Measurements from ENCODE around the gene KRTAP10-7.
"Not testable (repeated sequence)": the region's sequence is repeated elsewhere in the genome, so short reads cannot be mapped to it uniquely, and the experiment has no call there.

KRTAP10-7 gene

DNA sequence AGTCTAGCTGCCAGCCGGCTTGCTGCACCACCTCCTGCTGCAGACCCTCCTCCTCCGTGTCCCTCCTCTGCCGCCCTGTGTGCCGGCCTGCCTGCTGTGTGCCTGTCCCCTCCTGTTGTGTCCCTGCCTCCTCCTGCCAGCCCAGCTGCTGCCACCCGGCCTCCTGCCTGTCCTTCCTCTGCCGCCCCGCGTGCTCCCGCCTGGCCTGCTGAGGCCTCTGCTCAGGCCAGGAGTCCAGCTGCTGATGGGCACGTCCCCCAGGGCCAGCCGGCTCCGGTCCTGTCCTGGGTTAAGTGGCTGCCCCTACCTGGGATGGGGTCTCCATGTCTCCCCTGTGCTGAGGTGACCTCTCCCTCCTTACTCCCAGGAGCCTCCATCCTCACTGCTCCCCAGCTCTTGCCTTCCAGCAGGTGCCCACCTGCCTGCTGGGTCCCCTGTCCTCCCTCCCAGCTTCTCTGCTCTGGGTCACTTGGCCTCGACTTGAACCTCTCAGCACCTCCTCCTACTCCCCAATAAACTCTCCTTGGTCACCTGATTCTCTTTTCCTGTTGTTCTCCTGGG is 12.4 kb downstream of the KRTAP10-7 start:
- DNase-seq = no peak

DNA sequence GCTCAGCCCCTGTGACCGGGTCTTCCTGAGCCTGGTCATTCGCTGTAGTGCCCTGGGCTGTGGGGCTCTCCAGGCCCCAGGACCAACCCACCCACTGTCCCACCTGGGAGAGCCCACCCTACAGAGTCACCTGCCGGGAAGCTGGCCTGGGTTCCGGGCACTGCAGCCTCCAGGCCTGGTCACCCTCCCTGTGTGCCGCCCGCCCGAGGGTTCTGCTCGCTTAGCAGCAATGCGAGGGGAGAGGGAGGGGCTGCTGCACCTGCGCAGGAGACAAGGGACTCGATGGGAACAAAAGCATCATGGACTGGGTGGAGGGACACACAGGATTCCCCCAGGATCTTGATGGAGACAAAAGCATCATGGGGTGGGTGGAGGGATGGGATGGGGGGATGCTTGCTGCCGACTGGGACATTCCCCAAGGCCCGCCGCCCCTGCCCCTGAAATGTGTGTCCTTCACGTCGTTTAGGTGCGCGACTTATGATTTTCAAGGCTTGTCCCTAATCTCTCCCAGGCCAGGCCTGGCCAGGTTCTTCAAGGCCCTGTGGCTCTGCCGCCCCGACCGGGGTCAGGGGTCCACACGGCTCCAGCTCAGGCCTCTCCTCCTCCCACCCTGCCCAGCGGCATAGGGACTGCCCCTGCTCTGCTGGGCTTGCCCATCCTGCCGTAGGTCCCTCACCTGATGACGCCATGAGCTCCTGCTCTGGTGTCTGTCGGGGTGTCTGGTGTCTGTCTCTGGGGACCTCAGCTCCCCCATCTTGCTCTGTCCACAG is 13.2 kb downstream of the KRTAP10-7 start:
- DNase-seq = no peak

GRCh38 chr21:44614161-44614631 is 13.8 kb downstream of the KRTAP10-7 start:
- no peak for DNase-seq

GRCh38 chr21:44614961-44615391 is 14.6 kb downstream of the KRTAP10-7 start:
- no peak for DNase-seq

- DNase-seq = peak in 1 of 2 experiments; percentile 31
These were observed 15.1 kb downstream of the KRTAP10-7 start for GRCh38 chr21:44615466-44615865.

GRCh38 chr21:44615911-44616590 is 15.7 kb downstream of the KRTAP10-7 start:
- peak; percentile 74 to 91 for DNase-seq

DNA sequence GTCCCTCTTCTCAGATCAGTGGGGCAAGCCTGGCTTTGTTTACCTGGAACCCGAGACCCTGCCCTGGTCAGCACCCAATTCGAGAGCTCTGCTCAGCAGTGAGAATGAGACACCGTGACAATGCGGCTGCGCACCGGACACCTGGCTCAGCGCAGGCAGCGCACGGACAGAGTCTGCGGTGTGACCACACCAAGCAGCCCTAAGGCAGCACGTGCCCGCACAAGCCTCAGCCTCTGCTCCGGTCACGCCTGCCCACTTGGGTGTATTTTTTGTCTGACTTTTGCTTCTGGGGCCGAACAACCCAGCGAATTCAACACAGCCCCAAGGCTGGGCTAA is 16.2 kb downstream of the KRTAP10-7 start:
- DNase-seq = no peak

DNA sequence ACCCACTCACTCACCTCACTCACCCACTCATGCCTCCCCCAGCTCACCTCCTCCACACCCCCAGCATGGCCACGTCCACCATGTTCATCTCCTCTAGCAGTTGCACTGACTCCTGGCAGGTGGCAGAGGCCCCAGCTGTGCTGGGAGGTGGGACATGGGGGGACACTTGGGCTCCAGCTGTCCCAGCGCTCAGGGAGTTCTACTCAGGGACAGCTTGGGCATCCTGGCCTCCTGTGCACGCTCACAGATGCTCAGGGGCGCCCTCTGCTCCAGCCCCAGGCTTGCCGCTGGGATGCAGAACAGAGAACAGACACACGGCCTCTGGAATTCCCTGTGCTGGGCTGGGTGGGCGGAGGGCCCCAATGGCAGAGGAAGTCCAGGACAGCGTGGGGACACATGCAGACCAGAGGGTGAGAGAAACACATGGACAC is 16.7 kb downstream of the KRTAP10-7 start:
- DNase-seq = peak; percentile 75 to 91

DNA sequence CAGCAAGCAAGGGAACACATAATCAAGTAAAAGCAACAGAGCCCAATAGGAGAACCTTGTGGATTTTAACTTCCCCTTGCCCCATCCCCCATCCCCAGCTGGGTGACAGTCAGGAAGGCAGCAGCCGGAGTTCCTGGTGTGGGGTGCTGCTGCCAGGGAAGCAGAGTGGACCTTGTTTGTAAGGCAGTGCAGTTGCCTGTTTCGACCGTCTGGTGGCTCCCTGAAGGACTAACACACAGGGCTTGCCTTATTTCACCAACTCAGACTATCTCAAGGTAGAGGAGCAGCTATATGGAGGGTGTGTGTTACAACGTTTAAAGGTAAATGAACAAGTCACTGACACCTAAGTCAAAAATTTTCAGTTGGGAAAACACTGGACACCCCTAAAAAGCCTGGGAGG is 18.1 kb downstream of the KRTAP10-7 start:
- no peak for DNase-seq

GRCh38 chr21:44618909-44619308 is 18.5 kb downstream of the KRTAP10-7 start:
- DNase-seq = no peak

- no peak for DNase-seq
These were observed 19.5 kb downstream of the KRTAP10-7 start for GRCh38 chr21:44619886-44620285.

DNA sequence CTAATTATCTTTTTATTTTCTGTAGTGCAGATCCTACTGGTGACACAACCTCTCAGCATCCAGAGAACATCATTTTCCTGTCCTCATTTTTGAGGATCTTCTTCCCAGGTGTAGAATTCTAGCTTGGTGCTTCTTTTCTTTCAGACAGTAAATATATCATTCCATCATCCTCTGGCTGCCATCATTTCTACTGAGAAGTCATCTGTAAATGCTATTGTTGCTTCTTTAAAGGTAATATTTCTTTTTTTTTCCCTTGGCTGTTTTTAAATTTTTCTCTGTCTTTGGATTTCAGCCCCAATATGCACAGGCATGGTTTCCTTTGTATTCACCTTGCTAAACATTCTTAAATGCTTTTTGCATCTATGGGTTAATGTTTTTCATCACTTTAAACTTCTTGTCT is 23.2 kb downstream of the KRTAP10-7 start:
- no peak for DNase-seq

DNA sequence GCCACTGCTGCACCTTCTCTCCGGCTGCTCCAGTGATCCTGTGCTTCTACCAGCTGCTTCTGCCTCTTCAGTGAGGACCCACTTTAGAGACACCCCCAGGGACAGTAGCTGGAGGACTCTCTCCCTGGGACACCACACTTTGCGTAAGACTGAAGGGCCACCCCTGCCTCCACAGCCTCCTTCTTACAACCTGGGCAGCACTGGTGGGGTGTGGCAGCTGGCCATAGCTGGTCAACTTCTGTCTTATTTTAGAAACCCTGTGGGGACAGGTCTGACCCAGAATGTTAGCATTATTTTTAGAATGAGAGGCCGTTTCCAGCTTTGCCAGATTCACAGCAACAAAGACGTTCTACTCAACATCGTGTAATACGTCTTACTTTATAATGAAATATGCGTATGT is 25.4 kb downstream of the KRTAP10-7 start:
- DNase-seq = no peak

- DNase-seq = no peak
These were observed 25.9 kb downstream of the KRTAP10-7 start for GRCh38 chr21:44626262-44626661.

DNA sequence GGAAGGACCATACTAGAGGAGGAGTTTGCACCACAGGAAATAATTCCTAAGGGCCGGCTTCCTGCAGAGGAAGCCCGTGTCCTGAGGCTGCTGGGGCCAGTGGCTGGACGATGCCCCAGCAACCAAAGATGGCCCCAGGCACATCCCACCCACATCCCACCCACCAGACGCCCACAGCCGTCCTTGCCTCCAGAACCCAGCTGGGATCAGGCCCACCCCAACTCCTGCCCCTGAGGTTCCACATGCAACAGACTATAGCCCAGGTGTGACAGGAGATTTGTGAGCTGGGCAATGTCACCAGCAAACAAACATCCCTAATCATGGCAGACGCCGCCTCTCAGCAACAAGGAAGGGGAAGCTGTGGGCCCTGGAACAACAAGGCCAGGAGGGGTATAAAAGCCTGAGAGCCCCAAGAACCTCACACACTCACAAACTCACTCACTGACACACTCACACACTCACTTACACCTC is 26.3 kb downstream of the KRTAP10-7 start, which contains the start of gene KRTAP10-9:
Gene KRTAP10-9, plus strand, starts transcription at position 421 of the 471 bp plus-strand sequence. CDS start 79 bp downstream, outside the sequence.
- DNase-seq = no peak

DNA sequence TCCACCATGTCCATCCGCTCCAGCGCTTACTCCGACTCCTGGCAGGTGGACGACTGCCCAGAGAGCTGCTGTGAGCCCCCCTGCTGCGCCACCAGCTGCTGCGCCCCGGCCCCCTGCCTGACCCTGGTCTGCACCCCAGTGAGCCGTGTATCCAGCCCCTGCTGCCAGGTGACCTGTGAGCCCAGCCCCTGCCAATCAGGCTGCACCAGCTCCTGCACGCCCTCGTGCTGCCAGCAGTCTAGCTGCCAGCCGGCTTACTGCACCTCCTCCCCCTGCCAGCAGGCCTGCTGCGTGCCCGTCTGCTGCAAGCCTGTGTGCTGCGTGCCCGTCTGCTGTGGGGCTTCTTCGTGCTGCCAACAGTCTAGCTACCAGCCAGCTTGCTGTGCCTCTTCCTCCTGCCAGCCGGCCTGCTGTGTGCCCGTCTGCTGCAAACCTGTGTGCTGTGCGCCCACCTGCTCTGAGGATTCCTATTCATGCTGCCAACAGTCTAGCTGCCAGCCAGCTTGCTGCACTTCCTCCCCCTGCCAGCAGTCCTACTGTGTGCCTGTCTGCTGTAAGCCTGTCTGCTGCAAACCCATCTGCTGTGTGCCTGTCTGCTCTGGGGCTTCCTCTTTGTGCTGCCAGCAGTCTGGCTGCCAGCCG is 26.9 kb downstream of the KRTAP10-7 start:
- not testable (repeated sequence) for DNase-seq

- DNase-seq = not testable (repeated sequence)
These were observed 27.4 kb downstream of the KRTAP10-7 start for GRCh38 chr21:44627831-44628233.

DNA sequence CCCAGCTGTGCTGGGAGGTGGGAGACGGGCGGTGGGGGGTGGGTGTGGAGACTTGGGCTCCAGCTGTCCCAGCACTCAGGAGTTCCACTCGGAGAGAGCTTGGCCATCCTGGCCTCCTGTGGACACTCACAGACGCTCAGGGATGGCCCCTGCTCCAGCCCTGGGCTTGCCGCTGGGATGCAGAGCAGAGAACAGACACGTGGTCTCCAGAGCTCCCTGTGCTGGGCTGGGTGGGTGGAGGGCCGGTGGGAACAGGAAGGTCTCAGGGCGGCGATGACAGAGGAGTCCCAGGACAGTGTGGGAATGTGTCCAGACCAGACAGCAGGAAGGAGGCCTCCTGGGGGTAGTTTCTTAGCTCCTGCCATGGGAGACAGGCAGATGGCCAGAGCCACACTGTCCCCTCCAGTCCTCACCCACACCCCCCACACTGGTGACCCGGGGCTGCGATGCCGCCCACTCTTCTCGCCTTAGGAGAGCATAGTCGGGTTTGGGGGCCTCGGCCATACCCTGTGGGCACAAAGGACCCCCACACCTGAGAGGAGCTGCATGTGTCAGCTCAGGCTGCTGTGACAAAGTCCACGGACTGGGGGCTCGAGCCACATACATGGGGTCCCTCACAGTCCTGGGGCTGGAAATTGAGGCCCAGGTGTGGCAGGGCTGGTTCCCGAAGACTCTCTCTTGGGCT is 28.5 kb downstream of the KRTAP10-7 start:
- DNase-seq = no peak

DNA sequence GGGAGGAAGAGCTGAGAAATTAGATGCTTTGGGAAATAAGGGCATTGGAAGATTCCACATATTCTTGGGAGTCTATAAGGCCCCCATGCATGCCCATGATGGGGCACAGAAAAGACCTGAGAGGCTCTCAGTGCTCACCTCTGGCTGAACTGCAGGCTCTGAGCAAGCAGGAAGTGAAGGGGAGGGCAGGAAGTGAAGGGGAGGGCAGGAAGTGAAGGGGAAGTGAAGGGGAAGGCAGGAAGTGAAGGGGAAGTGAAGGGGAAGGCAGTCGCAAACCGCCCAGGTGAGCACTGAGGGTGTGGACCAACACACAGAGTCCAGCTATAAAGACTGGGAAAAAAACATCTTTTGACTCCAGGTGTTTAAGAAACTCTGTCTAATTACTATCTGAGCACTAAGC is 30.0 kb downstream of the KRTAP10-7 start:
- DNase-seq = no peak

GRCh38 chr21:44632067-44632466 is 31.7 kb downstream of the KRTAP10-7 start:
- DNase-seq = no peak

DNA sequence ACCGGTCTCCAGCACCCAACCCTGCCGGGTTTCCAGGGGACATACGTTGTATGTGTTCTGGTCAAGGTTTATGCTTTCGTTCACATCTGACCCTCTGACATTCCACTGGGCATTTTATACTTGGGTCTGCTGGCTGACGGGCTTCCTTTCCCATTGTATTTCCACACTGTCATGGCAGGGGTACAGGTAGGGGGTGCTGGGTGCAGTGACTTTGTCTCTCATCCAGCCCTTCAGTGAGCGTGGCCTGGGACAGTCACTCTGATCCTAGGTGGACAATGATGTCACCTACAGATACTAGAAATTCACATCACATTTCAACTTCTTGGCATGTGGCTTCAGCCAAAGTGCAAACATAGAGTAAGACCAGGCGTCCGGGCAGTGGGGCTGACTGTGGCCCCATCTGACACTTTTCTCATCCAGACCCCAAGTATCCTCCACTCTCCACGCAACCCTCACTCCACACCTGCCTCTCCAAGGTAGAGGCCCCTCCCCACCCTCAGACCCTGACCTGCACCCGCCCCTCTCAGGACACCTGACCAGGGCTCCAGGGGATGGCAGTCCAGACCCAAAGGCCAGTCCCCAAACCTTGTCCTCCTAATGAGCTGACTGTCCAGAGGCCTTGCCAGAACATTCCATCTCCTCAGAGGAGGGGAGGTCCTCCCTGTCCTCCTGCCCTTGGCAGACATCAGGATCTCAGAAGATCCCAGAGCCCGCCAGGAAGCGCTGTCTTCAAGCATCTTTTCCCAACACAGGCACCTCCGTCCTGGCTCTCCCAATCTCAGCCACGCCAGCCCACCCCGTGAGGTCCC is 36.0 kb downstream of the KRTAP10-7 start:
- no peak for DNase-seq

All from NCI-H524 (cell line).